ENCODE results near the gene LRRN3.

GRCh38 chr7:111150709-111151108 lies 59.8 kb downstream of the LRRN3 start:
- TF ChIP-seq CTCF (IDR thresholded peaks at IDR 0.05; ENCODE audit: control extremely low read depth in 1 of 3, insufficient read depth in 1 of 3, low read depth in 1 of 3, low read length in 3 of 3), result no peak
- no peak for TF ChIP-seq JUN (IDR thresholded peaks at IDR 0.05; ENCODE audit: low read depth, low read length)
- no peak for TF ChIP-seq BRCA1 (IDR thresholded peaks at IDR 0.05; ENCODE audit: low read depth, low read length)
- no peak for TF ChIP-seq TBP (IDR thresholded peaks at IDR 0.05; ENCODE audit: low read depth, low read length)
- no peak for TF ChIP-seq ZNF274 (IDR thresholded peaks at IDR 0.05; ENCODE audit: borderline replicate concordance, extremely low read depth, low read length)
- no peak for TF ChIP-seq CEBPB (IDR thresholded peaks at IDR 0.05; ENCODE audit: low read depth, low read length)
- no peak for TF ChIP-seq POLR2A (IDR thresholded peaks at IDR 0.05; ENCODE audit: control extremely low read depth in 1 of 2, low read depth in 2 of 2, low read length in 2 of 2)
- no peak for TF ChIP-seq SRF (IDR thresholded peaks at IDR 0.05; ENCODE audit: low read depth, low read length)
- no peak for TF ChIP-seq EP300 (IDR thresholded peaks at IDR 0.05; ENCODE audit: borderline replicate concordance in 1 of 2, low read depth in 2 of 2, low read length in 2 of 2)
- TF ChIP-seq SP1 (IDR thresholded peaks at IDR 0.05; ENCODE audit: low read depth, low read length), result no peak
- TF ChIP-seq CBX5 (IDR thresholded peaks at IDR 0.05; ENCODE audit: low read depth, low read length), result no peak
- TF ChIP-seq KDM1A (IDR thresholded peaks at IDR 0.05; ENCODE audit: borderline replicate concordance, low read length), result no peak
- no peak for TF ChIP-seq BACH1 (IDR thresholded peaks at IDR 0.05; ENCODE audit: low read length)

Data from H1 (cell line).